ENCODE results near the gene ZP1. TPM values are rescaled to one million over a fixed set of nuclear protein-coding genes. Genes with fewer than 3 reads are reported as not detected.

ZP1 gene
- total RNA-seq, 5 donors from 2014 or later (not counting 1 experiment from before 2014, with no cell fraction given): 0.20 to 1.0 TPM; not detected in 3

DNA sequence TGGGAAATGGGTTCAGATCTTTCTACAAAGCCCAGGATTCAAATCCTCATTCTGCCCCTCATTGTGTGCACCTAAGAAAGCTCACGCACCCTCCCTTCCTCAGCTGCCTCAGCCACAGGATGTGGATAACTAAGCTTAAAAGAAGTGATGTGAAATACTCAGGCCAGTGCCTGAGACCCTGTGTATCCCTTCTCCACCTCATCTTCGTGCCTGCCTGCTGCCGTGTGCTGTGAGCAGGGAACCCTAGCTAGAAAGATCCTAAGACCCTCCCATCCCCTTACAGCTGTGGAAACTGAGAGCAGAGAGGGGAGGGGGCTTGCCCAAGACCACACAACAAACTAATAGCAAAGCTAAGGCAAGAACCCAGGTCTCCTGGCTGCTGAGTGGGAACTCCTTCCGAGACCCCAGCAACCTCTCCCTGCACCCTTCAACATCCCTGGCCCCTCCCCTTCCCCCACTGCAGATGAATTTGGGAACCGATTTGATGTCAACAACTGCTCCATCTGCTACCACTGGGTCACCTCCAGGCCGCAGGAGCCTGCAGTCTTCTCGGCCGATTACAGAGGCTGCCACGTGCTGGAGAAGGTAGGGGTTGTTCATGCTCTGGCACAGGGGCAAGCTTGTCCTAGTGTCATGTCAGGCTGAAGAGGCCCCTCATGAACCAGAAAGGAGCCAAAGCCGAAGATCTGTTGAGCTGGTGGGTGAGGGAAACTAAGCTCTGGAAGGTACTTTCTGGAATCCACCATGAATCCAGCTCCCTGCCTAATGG, 1.5 kb downstream of the ZP1 start:
- CTCF ChIA-PET: interaction anchor here in 1 of 2 donors (0.6 kb wide), 1 partner anchor 393 kb away, joined by 3 read pairs; no protein-coding TSS in a partner anchor
- POLR2A ChIA-PET: no interaction called here
- whole genome bisulfite sequencing (ENCODE audit: insufficient coverage): 93% methylated on average over 5 of the region's 10 CpGs
- no peak overlapping the region for H3K27ac ChIP-seq (ENCODE audit: low read length)
- no peak for ATAC-seq (replicated peaks in 1 of 4)
- no peak for DNase-seq
- peaks cover 8 to 40% of the 10 kb centered on the region in 2 experiments for H3K4me1 ChIP-seq (ENCODE audit: control insufficient read depth in 1 of 2, extremely low read depth in 1 of 2, insufficient read depth in 2 of 2, low read length in 2 of 2)
- peaks cover 18 to 21% (median 21%) of the 10 kb centered on the region in 3 donors for H3K4me1 Mint-ChIP-seq
- no peaks in the 10 kb centered on the region for H3K36me3 ChIP-seq (ENCODE audit: control insufficient read depth in 2 of 2, extremely low read depth in 1 of 2, insufficient read depth in 1 of 2, low read length in 1 of 2)
- no peaks in the 10 kb centered on the region for H3K9me3 ChIP-seq
- H3K9me3 Mint-ChIP-seq: no peaks in the 10 kb centered on the region
- peaks cover 0 to 4% of the 10 kb centered on the region in 2 donors for H3K27me3 Mint-ChIP-seq
- no peaks in the 10 kb centered on the region for H3K36me3 Mint-ChIP-seq
- H3K4me3 ChIP-seq (ENCODE audit: control insufficient read depth in 1 of 2, extremely low read depth in 1 of 2, low read length in 1 of 2): no peak overlapping the region
- no peak overlapping the region for H3K4me3 Mint-ChIP-seq
- peak overlapping the region in 1 of 2 donors; percentile 43 for H3K27ac Mint-ChIP-seq
- H3K27me3 ChIP-seq (replicated peaks in 1 of 2; ENCODE audit: control insufficient read depth in 2 of 2, extremely low read depth in 1 of 2, insufficient read depth in 2 of 2, low read length in 1 of 2): peaks cover 0 to 39% of the 10 kb centered on the region in 2 experiments

DNA sequence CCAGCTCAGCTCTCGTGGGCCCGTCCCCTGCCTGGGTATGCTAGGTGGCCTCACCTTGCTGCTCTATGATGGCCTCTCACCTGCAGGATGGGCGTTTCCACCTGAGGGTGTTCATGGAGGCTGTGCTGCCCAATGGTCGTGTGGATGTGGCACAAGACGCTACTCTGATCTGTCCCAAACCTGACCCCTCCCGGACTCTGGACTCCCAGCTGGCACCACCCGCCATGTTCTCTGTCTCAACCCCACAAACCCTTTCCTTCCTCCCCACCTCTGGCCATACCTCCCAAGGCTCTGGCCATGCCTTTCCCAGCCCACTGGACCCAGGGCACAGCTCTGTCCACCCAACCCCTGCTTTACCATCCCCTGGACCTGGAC, 2.1 kb downstream of the ZP1 start:
- Histone ChIP-seq H3K4me1 (ENCODE audit: control insufficient read depth in 1 of 2, extremely low read depth in 1 of 2, insufficient read depth in 2 of 2, low read length in 2 of 2) (peaks cover 8 to 40% of the 10 kb centered on the region in 2 experiments), H3K27me3 (replicated peaks in 1 of 2; ENCODE audit: control insufficient read depth in 2 of 2, extremely low read depth in 1 of 2, insufficient read depth in 2 of 2, low read length in 1 of 2) (peaks cover 0 to 39% of the 10 kb centered on the region in 2 experiments), H3K9me3 (no peaks in the 10 kb centered on the region), H3K36me3 (ENCODE audit: control insufficient read depth in 2 of 2, extremely low read depth in 1 of 2, insufficient read depth in 1 of 2, low read length in 1 of 2) (no peaks in the 10 kb centered on the region), H3K27ac (ENCODE audit: low read length) (no peak overlapping the region), H3K4me3 (ENCODE audit: control insufficient read depth in 1 of 2, extremely low read depth in 1 of 2, low read length in 1 of 2) (no peak overlapping the region)
- ATAC-seq (replicated peaks in 1 of 4) (no peak), DNase-seq (no peak)
- H3K36me3 Mint-ChIP-seq: no peaks in the 10 kb centered on the region
- no peak overlapping the region for H3K27ac Mint-ChIP-seq
- no peaks in the 10 kb centered on the region for H3K9me3 Mint-ChIP-seq
- H3K4me1 Mint-ChIP-seq: peaks cover 18 to 24% (median 21%) of the 10 kb centered on the region in 3 donors
- WGBS (ENCODE audit: insufficient coverage): 88% methylated on average over 7 of the region's 7 CpGs
- H3K27me3 Mint-ChIP-seq: peaks cover 0 to 4% of the 10 kb centered on the region in 2 donors
- no peak overlapping the region for H3K4me3 Mint-ChIP-seq
- ChIA-PET CTCF (interaction anchor here in 1 of 2 donors (0.6 kb wide), 1 partner anchor 392 kb away, joined by 3 read pairs; no protein-coding TSS in a partner anchor), POLR2A (no interaction called here)

DNA sequence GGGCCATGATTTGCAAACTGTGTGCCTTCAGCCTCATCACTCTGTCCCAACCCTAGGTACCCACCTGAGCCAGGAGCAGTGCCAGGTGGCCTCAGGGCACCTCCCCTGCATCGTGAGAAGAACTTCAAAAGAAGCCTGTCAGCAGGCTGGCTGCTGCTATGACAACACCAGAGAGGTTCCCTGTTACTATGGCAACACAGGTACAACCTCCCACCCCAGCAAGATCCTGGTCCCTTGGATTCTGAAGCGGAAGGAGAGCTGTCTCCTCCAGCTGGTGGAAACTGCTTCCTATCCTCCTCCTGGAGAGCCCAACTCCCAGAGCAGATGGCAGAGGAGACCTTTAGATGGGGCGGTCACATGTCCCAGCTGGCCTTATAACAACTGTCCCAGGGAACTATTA, 2.9 kb downstream of the ZP1 start:
- Histone ChIP-seq H3K4me3 (ENCODE audit: control insufficient read depth in 1 of 2, extremely low read depth in 1 of 2, low read length in 1 of 2) (no peak overlapping the region), H3K27ac (ENCODE audit: low read length) (no peak overlapping the region), H3K9me3 (no peaks in the 10 kb centered on the region), H3K4me1 (ENCODE audit: control insufficient read depth in 1 of 2, extremely low read depth in 1 of 2, insufficient read depth in 2 of 2, low read length in 2 of 2) (peaks cover 8 to 40% of the 10 kb centered on the region in 2 experiments), H3K27me3 (replicated peaks in 1 of 2; ENCODE audit: control insufficient read depth in 2 of 2, extremely low read depth in 1 of 2, insufficient read depth in 2 of 2, low read length in 1 of 2) (peaks cover 0 to 39% of the 10 kb centered on the region in 2 experiments), H3K36me3 (ENCODE audit: control insufficient read depth in 2 of 2, extremely low read depth in 1 of 2, insufficient read depth in 1 of 2, low read length in 1 of 2) (no peaks in the 10 kb centered on the region)
- peak overlapping the region in 1 of 2 donors; percentile 22 for H3K27ac Mint-ChIP-seq
- ATAC-seq (replicated peaks in 1 of 4) (peak in 1 of 4 experiments; percentile 45), DNase-seq (peak in 1 of 35 experiments; percentile 15)
- WGBS (ENCODE audit: insufficient coverage): 10% methylated on average over 1 of the region's 3 CpGs
- peaks cover 0 to 4% of the 10 kb centered on the region in 2 donors for H3K27me3 Mint-ChIP-seq
- ChIA-PET POLR2A (no interaction called here), CTCF (no interaction called here)
- H3K4me3 Mint-ChIP-seq: no peak overlapping the region
- H3K9me3 Mint-ChIP-seq: no peaks in the 10 kb centered on the region
- H3K36me3 Mint-ChIP-seq: no peaks in the 10 kb centered on the region
- H3K4me1 Mint-ChIP-seq: peaks cover 18 to 24% (median 21%) of the 10 kb centered on the region in 3 donors

DNA sequence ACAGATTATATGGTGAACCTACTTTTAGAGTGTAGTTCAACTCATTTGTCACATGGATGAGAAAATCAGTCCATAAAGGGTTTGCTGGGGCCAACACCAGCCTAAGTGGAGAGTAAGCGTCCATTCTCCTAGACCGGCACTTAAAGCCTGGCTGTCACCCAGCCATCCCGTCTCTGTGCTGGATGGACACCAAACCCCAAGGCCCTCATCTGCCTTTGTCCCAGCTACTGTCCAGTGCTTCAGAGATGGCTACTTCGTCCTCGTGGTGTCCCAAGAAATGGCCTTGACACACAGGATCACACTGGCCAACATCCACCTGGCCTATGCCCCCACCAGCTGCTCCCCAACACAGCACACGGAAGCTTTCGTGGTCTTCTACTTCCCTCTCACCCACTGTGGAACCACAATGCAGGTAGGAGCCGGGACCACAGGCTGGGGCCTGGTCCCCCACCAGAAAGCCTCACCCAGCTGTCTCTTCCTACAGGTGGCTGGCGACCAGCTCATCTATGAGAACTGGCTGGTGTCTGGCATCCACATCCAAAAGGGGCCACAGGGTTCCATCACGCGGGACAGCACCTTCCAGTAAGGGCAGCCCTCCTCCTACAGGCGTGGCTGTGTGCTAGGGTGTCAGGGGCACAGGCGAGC, 3.5 kb downstream of the ZP1 start:
- Histone ChIP-seq H3K4me1 (ENCODE audit: control insufficient read depth in 1 of 2, extremely low read depth in 1 of 2, insufficient read depth in 2 of 2, low read length in 2 of 2) (peaks cover 8 to 40% of the 10 kb centered on the region in 2 experiments), H3K27ac (ENCODE audit: low read length) (no peak overlapping the region), H3K27me3 (replicated peaks in 1 of 2; ENCODE audit: control insufficient read depth in 2 of 2, extremely low read depth in 1 of 2, insufficient read depth in 2 of 2, low read length in 1 of 2) (peaks cover 0 to 39% of the 10 kb centered on the region in 2 experiments), H3K36me3 (ENCODE audit: control insufficient read depth in 2 of 2, extremely low read depth in 1 of 2, insufficient read depth in 1 of 2, low read length in 1 of 2) (peaks cover 0 to 2% of the 10 kb centered on the region in 2 donors), H3K4me3 (ENCODE audit: control insufficient read depth in 1 of 2, extremely low read depth in 1 of 2, low read length in 1 of 2) (no peak overlapping the region), H3K9me3 (no peaks in the 10 kb centered on the region)
- Mint-ChIP-seq H3K4me1 (peaks cover 18 to 24% (median 21%) of the 10 kb centered on the region in 3 donors), H3K36me3 (no peaks in the 10 kb centered on the region), H3K9me3 (no peaks in the 10 kb centered on the region), H3K27ac (peak overlapping the region in 1 of 2 donors; percentile 34), H3K4me3 (no peak overlapping the region), H3K27me3 (peaks cover 0 to 4% of the 10 kb centered on the region in 2 donors)
- ATAC-seq (replicated peaks in 1 of 4) (peak in 3 of 4 experiments; percentile 6 to 37 (median 35)), DNase-seq (no peak)
- POLR2A ChIA-PET: interaction anchor here in 1 of 2 donors (0.5 kb wide), 1 partner anchor 95 kb away, joined by 3 read pairs; no protein-coding TSS in a partner anchor
- 58% methylated on average over 9 of the region's 13 CpGs for WGBS (ENCODE audit: insufficient coverage)
- CTCF ChIA-PET: no interaction called here

DNA sequence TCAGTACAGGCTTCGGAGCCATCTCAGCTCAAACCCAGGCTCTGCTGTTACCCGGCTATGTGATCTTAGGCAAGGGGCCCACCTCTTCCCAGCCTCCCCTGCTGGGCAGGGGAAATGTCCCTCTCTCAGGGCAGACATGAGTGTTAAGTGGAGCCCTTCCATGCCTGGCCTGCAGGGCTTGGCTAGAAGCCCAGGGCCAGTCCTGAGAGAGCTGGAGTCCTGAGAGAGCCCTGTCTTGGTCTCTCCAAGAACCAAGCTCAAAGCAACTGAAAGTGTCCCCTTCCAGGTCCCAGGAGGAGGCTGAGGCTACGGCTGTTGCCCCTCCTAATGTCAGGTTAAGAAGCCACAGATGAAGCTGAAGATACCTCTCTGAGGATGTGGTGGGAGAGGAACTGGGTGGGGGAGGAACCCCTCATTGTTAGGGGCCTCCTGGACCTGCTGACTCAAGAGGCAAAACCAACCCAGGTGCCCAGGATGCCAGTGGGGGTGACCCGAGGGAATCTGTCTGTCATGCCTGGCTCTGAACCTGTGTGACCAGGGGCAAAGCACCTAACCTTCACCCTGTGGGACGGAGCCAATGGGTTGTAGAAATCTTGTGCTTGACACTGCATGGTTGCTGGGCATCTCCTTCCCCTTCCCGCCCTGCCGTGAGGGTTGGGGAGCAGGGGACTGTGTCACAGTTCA, 4.2 kb downstream of the ZP1 start:
- Histone ChIP-seq H3K27me3 (replicated peaks in 1 of 2; ENCODE audit: control insufficient read depth in 2 of 2, extremely low read depth in 1 of 2, insufficient read depth in 2 of 2, low read length in 1 of 2) (peaks cover 0 to 39% of the 10 kb centered on the region in 2 experiments), H3K4me3 (ENCODE audit: control insufficient read depth in 1 of 2, extremely low read depth in 1 of 2, low read length in 1 of 2) (peak overlapping the region in 1 of 2 donors; percentile 1), H3K9me3 (no peaks in the 10 kb centered on the region), H3K36me3 (ENCODE audit: control insufficient read depth in 2 of 2, extremely low read depth in 1 of 2, insufficient read depth in 1 of 2, low read length in 1 of 2) (peaks cover 0 to 3% of the 10 kb centered on the region in 2 donors), H3K4me1 (ENCODE audit: control insufficient read depth in 1 of 2, extremely low read depth in 1 of 2, insufficient read depth in 2 of 2, low read length in 2 of 2) (peaks cover 8 to 40% of the 10 kb centered on the region in 2 experiments), H3K27ac (ENCODE audit: low read length) (no peak overlapping the region)
- peak; percentile 23 to 69 (median 59) for ATAC-seq (replicated peaks in 1 of 4)
- H3K27me3 Mint-ChIP-seq: peaks cover 0 to 4% of the 10 kb centered on the region in 2 donors
- H3K27ac Mint-ChIP-seq: peak overlapping the region in 1 of 2 donors; percentile 52
- H3K4me1 Mint-ChIP-seq: peaks cover 18 to 24% (median 21%) of the 10 kb centered on the region in 3 donors
- ChIA-PET CTCF (no interaction called here), POLR2A (interaction anchor here in 1 of 2 donors (0.5 kb wide), 1 partner anchor 94 kb away, joined by 3 read pairs; no protein-coding TSS in a partner anchor)
- DNase-seq: peak in 1 of 35 experiments; percentile 11
- no peaks in the 10 kb centered on the region for H3K9me3 Mint-ChIP-seq
- H3K36me3 Mint-ChIP-seq: no peaks in the 10 kb centered on the region
- 54% methylated on average over 4 of the region's 7 CpGs for WGBS (ENCODE audit: insufficient coverage)
- no peak overlapping the region for H3K4me3 Mint-ChIP-seq

All from T-cell (primary cell).